Left ventricle myocardium inferior (tissue), 1 donor: Measurements from ENCODE around the gene PCDHGA4. TPM values are rescaled to one million over a fixed set of nuclear protein-coding genes. Genes with fewer than 3 reads are reported as not detected.
"Not testable (repeated sequence)": the region's sequence is repeated elsewhere in the genome, so short reads cannot be mapped to it uniquely, and the experiment has no call there.

Experiments
- DNase-seq: peaks from one replicate; pipeline ENCODE4 v3.0.0-alpha.2; 2020
- H3K27ac ChIP-seq: fragments of 200-600 bp; replicated peaks from 2 replicates; pipeline ENCODE4 v1.8.0; 2021
- H3K27me3 ChIP-seq: fragments of 200-600 bp; 2 replicates; pipeline ENCODE4 v1.8.0; 2021; ENCODE audit warnings: low read depth
- H3K36me3 ChIP-seq: fragments of 200-600 bp; 2 replicates; pipeline ENCODE4 v1.8.0; 2021
- H3K4me1 ChIP-seq: fragments of 200-600 bp; 2 replicates; pipeline ENCODE4 v1.8.0; 2021
- H3K4me3 ChIP-seq: fragments of 200-600 bp; 2 replicates; pipeline ENCODE4 v1.8.0; 2021; ENCODE audit warnings: mild to moderate bottlenecking, moderate library complexity
- H3K9me3 ChIP-seq: fragments of 200-600 bp; replicated peaks from 2 replicates; pipeline ENCODE4 v1.8.0; 2021
- CTCF ChIP-seq: fragments of 200-600 bp; IDR thresholded peaks from 2 replicates; pipeline ENCODE4 v1.8.0; 2021; ENCODE audit warnings: antibody characterized with exemption, mild to moderate bottlenecking, borderline replicate concordance
- intact Hi-C: fragments of 100-400 bp; cut with micrococcal nuclease; formaldehyde crosslinking; loops from one replicate; pipeline ENCODE4 v1.11.0; 2022
- long read RNA-seq: library from polyadenylated mRNA; unstranded; transcript quantifications from one replicate; pipeline ENCODE4 v2.0.0, GENCODE V29; 2021
- total RNA-seq: library from RNA; stranded (reverse); fragmentation: NEBNext Ultra II Directional; extraction: Animal tissue kit (Norgen Biotek cat#: 25700); gene quantifications from one replicate; pipeline ENCODE4 v1.2.1, GENCODE V29; 2021
- donor health status: DM: no; HTN: yes; CAD: no; lungs with severe emphysema.

The PCDHGA4 gene
- 7.3 TPM for total RNA-seq
- long read RNA-seq, partial matches to known transcripts: 0 of 4 reads
- long read RNA-seq, other reads (novel, unspliced or antisense): 1 of 4 reads

GRCh38 chr5:141354900-141355469, at the start of gene PCDHGA4:
PCDHGA4 (plus strand) TSS chr5:141355021; CDS start chr5:141355108, 87 bp downstream.
- no peak for DNase-seq
- H3K27ac ChIP-seq: peak within 1 kb of the TSS; percentile 21
- intact Hi-C loops: no loop called here
- H3K36me3 ChIP-seq: peaks cover 21% of the 10 kb centered on the region
- H3K4me1 ChIP-seq: peaks cover 58% of the 10 kb centered on the region
- TF ChIP-seq CTCF: peak; percentile 61
- H3K4me3 ChIP-seq: peak within 1 kb of the TSS; percentile 54
- no peaks in the 10 kb centered on the region for H3K27me3 ChIP-seq
- H3K9me3 ChIP-seq: peaks cover 98% of the 10 kb centered on the region

- Histone ChIP-seq H3K4me3 (no peak overlapping the region), H3K36me3 (peaks cover 27% of the 10 kb centered on the region), H3K27me3 (peaks cover 8% of the 10 kb centered on the region), H3K4me1 (no peaks in the 10 kb centered on the region), H3K27ac (no peak overlapping the region), H3K9me3 (peaks cover 100% of the 10 kb centered on the region)
- TF ChIP-seq CTCF: no peak
- DNase-seq: no peak
- intact Hi-C loops: no loop called here
Measured at GRCh38 chr5:141306630-141307029, 48.2 kb upstream of the PCDHGA4 start.

- Histone ChIP-seq H3K9me3 (peaks cover 100% of the 10 kb centered on the region), H3K4me3 (no peak overlapping the region), H3K36me3 (peaks cover 61% of the 10 kb centered on the region), H3K27ac (no peak overlapping the region), H3K4me1 (peaks cover 9% of the 10 kb centered on the region), H3K27me3 (no peaks in the 10 kb centered on the region)
- intact Hi-C loops: no loop called here
- no peak for DNase-seq
- TF ChIP-seq CTCF: no peak
Measured at GRCh38 chr5:141313711-141314110, 41.1 kb upstream of the PCDHGA4 start.

- H3K4me1 ChIP-seq: peaks cover 33% of the 10 kb centered on the region
- intact Hi-C loops, DNase-seq, H3K4me3 ChIP-seq, H3K27me3 ChIP-seq, H3K27ac ChIP-seq: not testable (repeated sequence)
- H3K9me3 ChIP-seq: peaks cover 89% of the 10 kb centered on the region
- H3K36me3 ChIP-seq: peaks cover 69% of the 10 kb centered on the region
Measured at GRCh38 chr5:141316963-141317362, 37.9 kb upstream of the PCDHGA4 start.

GRCh38 chr5:141319202-141319601, 35.6 kb upstream of the PCDHGA4 start:
- intact Hi-C loops: no loop called here
- Histone ChIP-seq H3K27me3 (no peaks in the 10 kb centered on the region), H3K4me3 (peak overlapping the region; percentile 74), H3K36me3 (peaks cover 52% of the 10 kb centered on the region), H3K4me1 (peaks cover 33% of the 10 kb centered on the region), H3K27ac (peak overlapping the region; percentile 91), H3K9me3 (peaks cover 73% of the 10 kb centered on the region)
- no peak for TF ChIP-seq CTCF
- no peak for DNase-seq

GRCh38 chr5:141319699-141320098, 35.1 kb upstream of the PCDHGA4 start:
- peaks cover 33% of the 10 kb centered on the region for H3K4me1 ChIP-seq
- H3K9me3 ChIP-seq: peaks cover 68% of the 10 kb centered on the region

More at GRCh38 chr5:141319699-141320098, 35.1 kb upstream of the PCDHGA4 start:
- no peaks in the 10 kb centered on the region for H3K27me3 ChIP-seq
- intact Hi-C loops: no loop called here
- peak overlapping the region; percentile 91 for H3K27ac ChIP-seq
- peaks cover 52% of the 10 kb centered on the region for H3K36me3 ChIP-seq
- DNase-seq: no peak
- peak overlapping the region; percentile 74 for H3K4me3 ChIP-seq
- TF ChIP-seq CTCF: no peak
